Natural killer cell (primary cell): Measurements from ENCODE around the gene VAV1. TPM values are rescaled to one million over a fixed set of nuclear protein-coding genes. Genes with fewer than 3 reads are reported as not detected.
"Not testable (repeated sequence)": the region's sequence is repeated elsewhere in the genome, so short reads cannot be mapped to it uniquely, and the experiment has no call there.

Experiments
- ATAC-seq, 3 donors: fragments of 150-1000 bp in 2 of 3; fragments of 200-7000 bp in 1 of 3; cut with Tn5 transposase; 1 replicate in 1 of 3; 2 replicates in 2 of 3; pipeline ENCODE4 v1.10.0; 2021; ENCODE audit warnings: mild to moderate bottlenecking in 2 of 3, moderate library complexity in 2 of 3
- DNase-seq, 2 donors: peaks; one replicate each; pipeline versions ENCODE4 v3.0.0 to v3.0.0-alpha.2; 2013 to 2021; ENCODE audit warnings: mixed read lengths in 1 of 2
- H3K27ac ChIP-seq: one replicate; pipeline ENCODE4 v1.5.1; 2013; ENCODE audit warnings: mild to moderate bottlenecking, low read length
- H3K27me3 ChIP-seq: one replicate; pipeline ENCODE4 v1.6.1; 2013; ENCODE audit warnings: low read length; ENCODE audit not compliant: control insufficient read depth, insufficient read depth
- H3K36me3 ChIP-seq: one replicate; pipeline ENCODE4 v1.6.1; 2013; ENCODE audit warnings: low read length; ENCODE audit not compliant: control insufficient read depth, insufficient read depth
- H3K4me1 ChIP-seq: one replicate; pipeline ENCODE4 v1.6.1; 2013; ENCODE audit warnings: low read length; ENCODE audit not compliant: control insufficient read depth, insufficient read depth
- H3K4me3 ChIP-seq: one replicate; pipeline ENCODE4 v1.5.1; 2013; ENCODE audit warnings: low read length
- H3K9me3 ChIP-seq: one replicate; pipeline ENCODE4 v1.6.1; 2013; ENCODE audit warnings: low read length; ENCODE audit not compliant: control insufficient read depth, insufficient read depth
- H3K27ac Mint-ChIP-seq, 2 donors: one replicate each; pipeline ENCODE4 v1.8.0; 2022; ENCODE audit warnings: mild to moderate bottlenecking in 2 of 2, mixed read lengths in 2 of 2, moderate library complexity in 1 of 2
- H3K27me3 Mint-ChIP-seq, 2 donors: one replicate each; pipeline ENCODE4 v1.8.0; 2022; ENCODE audit warnings: low read depth in 2 of 2, mixed read lengths in 2 of 2
- H3K36me3 Mint-ChIP-seq: one replicate; pipeline ENCODE4 v1.8.0; 2022; ENCODE audit warnings: mixed read lengths
- H3K4me1 Mint-ChIP-seq, 2 donors: one replicate each; pipeline ENCODE4 v1.8.0; 2022; ENCODE audit warnings: mixed read lengths in 2 of 2
- H3K4me3 Mint-ChIP-seq: one replicate; pipeline ENCODE4 v1.8.0; 2022; ENCODE audit warnings: mild to moderate bottlenecking, moderate library complexity, mixed read lengths
- H3K9me3 Mint-ChIP-seq, 2 donors: one replicate each; pipeline ENCODE4 v1.8.0; 2022; ENCODE audit warnings: mixed read lengths in 2 of 2
- WGBS: methylation state at CpG from one replicate; pipeline ENCODE4 v1.1.7; 2013; ENCODE audit warnings: missing lambda C conversion rate; ENCODE audit not compliant: insufficient coverage; 5-methylcytosine and 5-hydroxymethylcytosine counted together
- intact Hi-C: fragments of 100-400 bp; cut with micrococcal nuclease; formaldehyde crosslinking; loops from one replicate; pipeline ENCODE4 v1.14.2; 2022
- total RNA-seq, 4 donors: library from RNA; stranded (reverse); fragments of 120-200 nt in 1 of 4; gene quantifications; one replicate each; pipeline versions ENCODE4 v1.2.3 to v1.2.4, GENCODE V29; 2013 to 2022
- TF ChIP-seq, protein P1 (sequence below): fragments of 200-600 bp; IDR thresholded peaks from one replicate; pipeline ENCODE4 v1.8.0; 2022; ENCODE audit warnings: antibody characterized with exemption

VAV1 gene
- total RNA-seq, 3 donors from 2014 or later (not counting 1 experiment from before 2014, with no cell fraction given), result 141 to 167 (median 164) TPM

DNA sequence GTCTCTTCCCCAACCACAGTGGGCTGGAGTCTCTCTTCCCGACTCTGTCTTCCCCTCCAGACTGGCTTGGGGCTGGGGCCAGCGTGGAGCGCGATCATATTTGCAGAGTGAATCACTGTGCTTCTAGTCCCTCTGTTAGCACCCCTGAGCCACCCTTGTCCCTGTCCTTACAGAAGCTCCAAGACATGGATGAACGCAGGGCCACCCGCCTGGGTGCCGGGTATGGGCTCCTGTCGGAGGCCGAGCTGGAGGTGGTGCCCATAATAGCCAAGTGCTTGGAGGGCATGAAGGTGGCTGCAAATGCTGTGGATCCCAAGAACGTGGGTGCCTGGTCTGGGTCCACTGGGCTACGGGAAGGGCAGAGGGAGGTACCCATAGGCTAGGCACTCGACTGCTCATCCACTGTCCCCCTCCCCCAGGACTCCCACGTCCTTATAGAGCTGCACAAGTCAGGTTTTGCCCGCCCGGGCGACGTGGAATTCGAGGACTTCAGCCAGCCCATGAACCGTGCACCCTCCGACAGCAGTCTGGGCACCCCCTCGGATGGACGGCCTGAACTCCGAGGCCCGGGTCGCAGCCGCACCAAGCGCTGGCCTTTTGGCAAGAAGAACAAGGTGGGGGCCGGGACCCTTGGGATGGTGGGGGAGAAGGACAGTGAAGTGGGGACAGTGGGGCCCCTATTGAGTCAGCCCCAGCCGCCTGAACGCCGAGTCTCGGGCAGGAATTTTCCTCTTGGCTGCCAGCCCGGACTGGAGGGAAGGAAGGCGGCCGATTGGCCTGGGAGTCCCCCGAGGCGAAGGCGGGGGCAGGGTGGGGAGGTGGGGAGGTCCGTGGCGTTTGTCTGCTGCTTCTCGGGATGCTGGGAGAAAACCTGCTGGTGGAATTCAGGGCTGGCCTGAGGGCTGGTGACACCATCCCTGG, 27.9 kb upstream of the VAV1 start:
- H3K27ac ChIP-seq, result no peak overlapping the region
- Mint-ChIP-seq H3K4me1 (peaks cover 0 to 6% of the 10 kb centered on the region in 2 donors), H3K4me3 (peak overlapping the region; percentile 4), H3K9me3 (no peaks in the 10 kb centered on the region), H3K27ac (no peak overlapping the region), H3K36me3 (no peaks in the 10 kb centered on the region), H3K27me3 (no peaks in the 10 kb centered on the region)
- peaks cover 5% of the 10 kb centered on the region for H3K36me3 ChIP-seq
- no peaks in the 10 kb centered on the region for H3K27me3 ChIP-seq
- no peaks in the 10 kb centered on the region for H3K9me3 ChIP-seq
- H3K4me3 ChIP-seq, result no peak overlapping the region
- TF ChIP-seq, protein P1, sequence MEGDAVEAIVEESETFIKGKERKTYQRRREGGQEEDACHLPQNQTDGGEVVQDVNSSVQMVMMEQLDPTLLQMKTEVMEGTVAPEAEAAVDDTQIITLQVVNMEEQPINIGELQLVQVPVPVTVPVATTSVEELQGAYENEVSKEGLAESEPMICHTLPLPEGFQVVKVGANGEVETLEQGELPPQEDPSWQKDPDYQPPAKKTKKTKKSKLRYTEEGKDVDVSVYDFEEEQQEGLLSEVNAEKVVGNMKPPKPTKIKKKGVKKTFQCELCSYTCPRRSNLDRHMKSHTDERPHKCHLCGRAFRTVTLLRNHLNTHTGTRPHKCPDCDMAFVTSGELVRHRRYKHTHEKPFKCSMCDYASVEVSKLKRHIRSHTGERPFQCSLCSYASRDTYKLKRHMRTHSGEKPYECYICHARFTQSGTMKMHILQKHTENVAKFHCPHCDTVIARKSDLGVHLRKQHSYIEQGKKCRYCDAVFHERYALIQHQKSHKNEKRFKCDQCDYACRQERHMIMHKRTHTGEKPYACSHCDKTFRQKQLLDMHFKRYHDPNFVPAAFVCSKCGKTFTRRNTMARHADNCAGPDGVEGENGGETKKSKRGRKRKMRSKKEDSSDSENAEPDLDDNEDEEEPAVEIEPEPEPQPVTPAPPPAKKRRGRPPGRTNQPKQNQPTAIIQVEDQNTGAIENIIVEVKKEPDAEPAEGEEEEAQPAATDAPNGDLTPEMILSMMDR, result no peak
- intact Hi-C loops, result no loop called here
- ATAC-seq (no peak), DNase-seq (no peak)
- WGBS, result 91% methylated on average over 41 of the region's 41 CpGs
- H3K4me1 ChIP-seq, result peaks cover 16% of the 10 kb centered on the region

DNA sequence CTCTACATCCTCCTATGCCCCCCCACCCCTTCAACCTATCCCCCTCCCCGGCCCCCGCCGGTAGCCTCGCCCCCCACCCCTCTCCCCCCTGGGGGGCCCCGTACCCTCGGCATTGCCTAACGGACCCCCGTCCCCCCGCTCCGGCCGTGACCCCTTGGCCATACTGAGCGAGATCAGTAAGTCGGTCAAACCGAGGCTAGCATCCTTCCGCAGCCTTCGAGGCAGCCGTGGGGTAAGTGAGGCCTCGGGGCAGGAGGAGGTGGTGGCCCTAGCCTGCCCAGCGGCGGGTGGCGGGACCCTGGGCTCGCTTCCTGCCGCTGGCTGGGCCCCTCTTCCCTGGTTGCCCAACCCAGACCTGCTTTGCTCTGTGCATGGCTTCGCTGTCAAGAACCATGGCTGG, 26.5 kb upstream of the VAV1 start:
- Mint-ChIP-seq H3K9me3 (no peaks in the 10 kb centered on the region), H3K27me3 (no peaks in the 10 kb centered on the region), H3K4me1 (no peaks in the 10 kb centered on the region), H3K36me3 (no peaks in the 10 kb centered on the region), H3K4me3 (no peak overlapping the region), H3K27ac (no peak overlapping the region)
- H3K9me3 ChIP-seq, result no peaks in the 10 kb centered on the region
- ATAC-seq (no peak), DNase-seq (no peak)
- H3K4me3 ChIP-seq, result no peak overlapping the region
- intact Hi-C loops, result no loop called here
- 94% methylated on average over 18 of the region's 24 CpGs for WGBS
- no peaks in the 10 kb centered on the region for H3K27me3 ChIP-seq
- no peak overlapping the region for H3K27ac ChIP-seq
- peaks cover 3% of the 10 kb centered on the region for H3K4me1 ChIP-seq
- H3K36me3 ChIP-seq, result peaks cover 6% of the 10 kb centered on the region
- TF ChIP-seq, protein P1, result no peak

DNA sequence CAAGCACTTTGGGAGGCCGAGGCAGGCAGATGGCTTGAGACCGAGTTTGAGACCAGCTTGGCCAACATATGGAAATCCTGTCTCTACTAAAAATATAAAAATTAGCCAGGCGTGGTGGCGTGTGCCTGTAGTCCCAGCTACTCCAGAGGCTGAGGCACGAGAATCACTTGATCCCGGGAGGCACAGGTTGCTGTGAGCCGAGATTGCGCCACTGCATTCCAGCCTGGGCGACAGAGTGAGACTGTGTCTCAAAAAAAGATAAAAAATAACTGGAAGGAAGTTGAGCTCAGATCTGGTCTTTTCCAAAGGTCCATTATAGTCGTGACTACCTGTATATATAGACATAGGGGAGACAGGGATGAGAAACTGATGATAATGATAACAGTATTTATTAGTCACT, 24.0 kb upstream of the VAV1 start:
- intact Hi-C loops, result not testable (repeated sequence)

DNA sequence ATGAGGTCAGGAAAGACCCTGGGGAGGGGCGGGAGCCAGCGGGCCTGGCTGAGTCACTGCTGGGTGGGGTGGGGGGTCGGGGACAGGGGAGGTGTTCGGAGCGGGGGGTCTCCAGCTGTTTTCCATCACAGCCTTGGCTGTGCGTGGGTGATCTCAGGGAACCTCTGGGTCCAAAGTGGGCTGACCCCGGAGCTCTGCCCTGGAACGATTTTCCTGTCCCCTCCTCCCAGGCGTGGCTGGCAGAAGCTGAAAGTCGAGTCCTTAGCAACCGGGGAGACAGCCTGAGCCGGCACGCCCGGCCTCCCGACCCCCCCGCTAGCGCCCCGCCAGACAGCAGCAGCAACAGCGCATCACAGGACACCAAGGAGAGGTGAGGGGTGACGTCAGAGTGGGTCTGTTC, 22.4 kb upstream of the VAV1 start:
- Histone ChIP-seq H3K36me3 (peaks cover 25% of the 10 kb centered on the region), H3K9me3 (no peaks in the 10 kb centered on the region), H3K27ac (no peak overlapping the region), H3K4me1 (peaks cover 13% of the 10 kb centered on the region), H3K27me3 (no peaks in the 10 kb centered on the region), H3K4me3 (no peak overlapping the region)
- H3K27me3 Mint-ChIP-seq, result no peaks in the 10 kb centered on the region
- TF ChIP-seq, protein P1, result no peak
- no peaks in the 10 kb centered on the region for H3K9me3 Mint-ChIP-seq
- no peak for DNase-seq
- peaks cover 6 to 19% of the 10 kb centered on the region in 2 donors for H3K4me1 Mint-ChIP-seq
- no peak overlapping the region for H3K4me3 Mint-ChIP-seq
- 95% methylated on average over 20 of the region's 20 CpGs for WGBS
- intact Hi-C loops, result no loop called here
- no peak for ATAC-seq
- no peaks in the 10 kb centered on the region for H3K36me3 Mint-ChIP-seq
- H3K27ac Mint-ChIP-seq, result no peak overlapping the region

More for the DNA sequence above, 24.0 kb upstream of the VAV1 start:
- not testable (repeated sequence) for DNase-seq, H3K27me3 Mint-ChIP-seq, H3K4me1 Mint-ChIP-seq, H3K27ac ChIP-seq, H3K4me3 Mint-ChIP-seq, H3K27ac Mint-ChIP-seq, H3K4me3 ChIP-seq, H3K36me3 Mint-ChIP-seq, H3K27me3 ChIP-seq, ATAC-seq, H3K9me3 Mint-ChIP-seq, H3K4me1 ChIP-seq, H3K9me3 ChIP-seq
- peaks cover 21% of the 10 kb centered on the region for H3K36me3 ChIP-seq
- WGBS, result 98% methylated on average over 9 of the region's 10 CpGs
